ENCODE measurements around the gene DNAJC2.

- TF ChIP-seq, protein P1, sequence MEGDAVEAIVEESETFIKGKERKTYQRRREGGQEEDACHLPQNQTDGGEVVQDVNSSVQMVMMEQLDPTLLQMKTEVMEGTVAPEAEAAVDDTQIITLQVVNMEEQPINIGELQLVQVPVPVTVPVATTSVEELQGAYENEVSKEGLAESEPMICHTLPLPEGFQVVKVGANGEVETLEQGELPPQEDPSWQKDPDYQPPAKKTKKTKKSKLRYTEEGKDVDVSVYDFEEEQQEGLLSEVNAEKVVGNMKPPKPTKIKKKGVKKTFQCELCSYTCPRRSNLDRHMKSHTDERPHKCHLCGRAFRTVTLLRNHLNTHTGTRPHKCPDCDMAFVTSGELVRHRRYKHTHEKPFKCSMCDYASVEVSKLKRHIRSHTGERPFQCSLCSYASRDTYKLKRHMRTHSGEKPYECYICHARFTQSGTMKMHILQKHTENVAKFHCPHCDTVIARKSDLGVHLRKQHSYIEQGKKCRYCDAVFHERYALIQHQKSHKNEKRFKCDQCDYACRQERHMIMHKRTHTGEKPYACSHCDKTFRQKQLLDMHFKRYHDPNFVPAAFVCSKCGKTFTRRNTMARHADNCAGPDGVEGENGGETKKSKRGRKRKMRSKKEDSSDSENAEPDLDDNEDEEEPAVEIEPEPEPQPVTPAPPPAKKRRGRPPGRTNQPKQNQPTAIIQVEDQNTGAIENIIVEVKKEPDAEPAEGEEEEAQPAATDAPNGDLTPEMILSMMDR (IDR thresholded peaks at IDR 0.05) = no peak
- TF ChIP-seq POLR2A (IDR thresholded peaks at IDR 0.05) = no peak
These were observed 34.9 kb upstream of the DNAJC2 start for GRCh38 chr7:103379270-103379975.

All from adrenal gland (tissue), 5 donors.